Epithelial cell of esophagus (primary cell): ENCODE data around the gene FAM20B.

ENCODE experiments used
- DNase-seq: peaks from one replicate; pipeline ENCODE4 v3.0.0; 2010; ENCODE audit warnings: low read depth
- H3K4me3 ChIP-seq: 2 replicates; pipeline ENCODE4 v1.5.1; 2011; ENCODE audit warnings: mild to moderate bottlenecking, low read length, control low read depth
- CTCF ChIP-seq: IDR thresholded peaks from 2 replicates; pipeline ENCODE4 v1.5.1; 2011; ENCODE audit warnings: low read depth, mild to moderate bottlenecking, low read length, control low read depth, inconsistent platforms; ENCODE audit not compliant: insufficient read depth; ENCODE audit errors: missing control alignments

FAM20B gene

GRCh38 chr1:179094818-179095217, 69.1 kb downstream of the FAM20B start:
- no peak overlapping the region for H3K4me3 ChIP-seq
- no peak for TF ChIP-seq CTCF

GRCh38 chr1:179095377-179095776, 69.7 kb downstream of the FAM20B start:
- no peak for DNase-seq
- no peak for TF ChIP-seq CTCF
- H3K4me3 ChIP-seq = no peak overlapping the region

More at GRCh38 chr1:179094818-179095217, 69.1 kb downstream of the FAM20B start:
- DNase-seq = peak; percentile 24

GRCh38 chr1:179095924-179096323, 70.2 kb downstream of the FAM20B start:
- DNase-seq = no peak
- H3K4me3 ChIP-seq = no peak overlapping the region
- TF ChIP-seq CTCF = no peak

- H3K4me3 ChIP-seq = no peak overlapping the region
- DNase-seq = no peak
- TF ChIP-seq CTCF = no peak
These were observed 74.2 kb downstream of the FAM20B start for GRCh38 chr1:179099891-179100290.

- TF ChIP-seq CTCF = no peak
- DNase-seq = no peak
These were observed 75.9 kb downstream of the FAM20B start for GRCh38 chr1:179101566-179101965.

GRCh38 chr1:179103999-179104398, 78.3 kb downstream of the FAM20B start:
- no peak for DNase-seq
- H3K4me3 ChIP-seq = no peak overlapping the region
- TF ChIP-seq CTCF = no peak

More at GRCh38 chr1:179101566-179101965, 75.9 kb downstream of the FAM20B start:
- H3K4me3 ChIP-seq = no peak overlapping the region

GRCh38 chr1:179104611-179105250, 79.0 kb downstream of the FAM20B start:
- no peak for TF ChIP-seq CTCF
- no peak for DNase-seq
- H3K4me3 ChIP-seq = no peak overlapping the region
